NCI-H1436 (cell line): ENCODE results near the gene DDIAS.
A peak's percentile ranks its signal among the peaks of the same experiment; 100 is the strongest.
"Not testable (repeated sequence)": the region's sequence is repeated elsewhere in the genome, so short reads cannot be mapped to it uniquely, and the experiment has no call there.

Experiments used
- DNase-seq: peaks from one replicate; lab custom pipeline; 2025; lab: John Stamatoyannopoulos, UW

Gene DDIAS

DNA sequence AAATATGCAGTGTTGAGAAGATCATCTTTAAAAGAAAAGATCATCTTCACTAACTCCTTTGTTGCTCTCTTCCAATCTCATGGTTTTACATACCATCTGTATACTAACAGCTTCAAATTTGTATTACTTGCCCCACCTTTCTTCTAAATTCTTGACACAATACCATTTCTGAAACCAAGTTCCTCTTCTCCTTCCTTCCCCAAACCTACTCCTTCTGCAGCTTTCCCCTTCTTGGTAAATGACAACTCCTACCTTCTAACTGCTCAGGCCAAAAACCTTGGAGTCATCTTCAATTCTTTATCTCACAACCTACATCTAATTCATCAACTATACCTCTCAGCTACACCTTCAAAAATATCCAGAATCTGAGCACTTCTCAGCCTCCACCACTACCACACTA is 10.6 kb upstream of the DDIAS start:
- DNase-seq: no peak

DNA sequence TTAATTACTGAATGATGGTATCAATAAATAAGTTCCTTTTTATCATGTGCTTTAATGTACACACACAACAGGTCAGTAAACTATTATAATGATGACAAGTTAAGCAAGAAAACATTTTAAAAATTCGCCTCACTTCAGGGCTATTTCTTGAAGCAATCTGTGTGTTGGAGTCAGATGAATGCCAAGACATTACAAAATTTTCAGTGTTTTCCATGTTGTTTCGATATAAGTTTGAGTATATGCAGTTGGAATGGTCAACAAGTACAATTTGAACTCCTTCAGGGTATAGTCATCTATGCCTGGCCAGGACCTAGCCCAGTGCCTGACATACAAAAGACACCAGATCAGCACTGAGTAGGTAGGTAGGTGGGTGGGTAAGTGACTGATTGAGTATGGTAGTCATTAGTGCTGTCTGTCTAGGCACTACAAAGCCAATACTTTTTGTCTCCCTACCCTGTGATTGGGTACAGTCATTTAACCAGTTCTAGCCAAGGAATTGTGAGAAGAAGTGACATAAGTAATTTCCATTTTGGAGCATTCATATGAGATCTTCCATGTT is 8.8 kb upstream of the DDIAS start:
- no peak for DNase-seq

DNA sequence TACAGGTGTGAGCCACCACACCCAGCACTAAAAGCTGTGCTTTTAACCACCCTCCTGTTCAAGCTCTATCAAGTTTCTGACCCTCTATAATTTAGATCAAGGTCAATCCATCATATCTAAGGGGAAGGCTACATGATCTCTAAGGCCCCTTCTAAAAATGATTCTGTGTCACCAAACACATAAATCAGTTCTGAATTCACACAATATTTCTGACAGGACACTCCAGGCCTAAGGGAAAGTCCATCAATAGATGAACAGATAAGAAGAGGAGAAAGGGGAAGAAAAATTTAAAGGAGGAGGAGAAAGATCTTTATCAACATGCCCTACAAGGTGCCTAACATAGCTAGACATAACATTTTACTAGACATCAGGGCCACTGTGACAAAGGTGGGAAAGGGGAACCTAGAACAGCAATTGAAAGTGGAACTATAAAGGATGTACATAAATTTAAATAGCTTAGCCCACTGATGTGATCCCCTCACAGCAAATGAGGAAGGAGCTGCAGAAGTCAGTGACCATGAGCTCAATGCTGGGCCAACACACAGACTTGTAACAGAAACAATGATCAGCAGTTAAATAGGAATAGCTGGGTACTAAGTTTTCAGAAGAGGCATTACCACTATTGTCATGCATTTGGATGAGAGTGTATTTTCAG is 6.0 kb upstream of the DDIAS start:
- DNase-seq: no peak

DNA sequence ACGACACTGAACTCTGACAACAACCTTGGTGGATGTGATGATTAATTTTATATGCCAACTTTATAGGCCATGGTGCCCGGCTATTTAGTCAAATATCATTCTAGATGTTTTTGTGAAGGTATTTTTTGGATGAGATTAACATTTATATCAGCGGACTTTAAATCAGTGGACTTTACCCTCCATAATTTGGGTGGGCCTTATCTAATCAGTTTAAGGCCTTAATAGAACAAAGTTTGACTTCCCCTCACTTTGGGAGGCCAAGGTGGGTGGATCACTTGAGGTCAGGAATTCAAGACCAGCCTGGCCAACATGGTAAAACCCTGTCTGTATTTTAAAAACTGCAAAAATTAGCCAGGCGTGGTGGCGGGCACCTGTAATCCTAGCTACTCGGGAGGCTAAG is 5.4 kb upstream of the DDIAS start:
- no peak for DNase-seq

DNA sequence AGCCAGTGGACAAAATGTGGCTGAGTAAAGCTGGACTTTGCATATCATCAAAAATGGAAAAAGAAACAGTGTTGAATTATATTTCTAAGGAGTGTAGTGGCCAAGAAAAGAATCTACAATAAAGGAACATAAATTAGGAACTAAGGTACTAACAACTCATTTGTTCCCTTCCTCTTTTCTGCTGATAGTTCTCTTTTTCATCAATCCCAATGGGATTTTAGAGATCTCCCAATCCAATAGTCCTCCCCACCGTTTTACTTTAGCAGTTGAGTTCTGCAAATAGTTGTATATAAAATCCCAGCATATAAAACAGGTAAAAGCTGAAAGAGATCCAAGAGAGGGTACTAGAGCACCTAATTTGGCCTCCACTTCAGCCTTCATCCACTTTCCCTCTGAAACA is 3.3 kb upstream of the DDIAS start:
- DNase-seq: no peak

DNA sequence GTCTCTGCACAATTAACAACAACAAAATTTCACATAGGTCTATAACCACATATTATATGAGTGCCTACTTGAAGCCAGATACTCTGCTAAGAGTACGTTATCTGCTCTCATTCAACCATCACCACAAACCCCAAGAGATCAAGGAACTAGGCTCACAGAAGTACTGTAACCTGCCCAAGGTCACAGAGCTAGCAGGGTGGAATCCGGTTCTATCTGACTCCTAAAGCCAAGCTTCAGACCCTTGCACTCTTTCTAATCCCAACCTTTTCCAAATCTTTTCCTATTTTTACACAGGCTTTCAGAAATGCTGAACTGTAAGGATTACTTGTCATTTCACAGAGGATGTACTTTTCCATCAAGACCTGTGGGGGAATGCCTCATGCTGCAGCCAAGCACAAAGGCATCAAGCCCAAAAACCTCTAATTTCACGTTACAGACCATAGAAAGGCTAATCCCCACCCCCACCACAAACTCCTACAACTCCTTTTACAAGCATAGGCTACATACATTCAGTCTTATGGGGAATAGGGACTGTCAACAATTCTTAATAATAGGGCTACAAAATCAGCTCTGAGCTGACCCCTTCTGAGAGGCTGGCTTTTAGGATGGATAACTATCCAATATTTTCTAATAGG is 2.2 kb upstream of the DDIAS start:
- DNase-seq: no peak

DNA sequence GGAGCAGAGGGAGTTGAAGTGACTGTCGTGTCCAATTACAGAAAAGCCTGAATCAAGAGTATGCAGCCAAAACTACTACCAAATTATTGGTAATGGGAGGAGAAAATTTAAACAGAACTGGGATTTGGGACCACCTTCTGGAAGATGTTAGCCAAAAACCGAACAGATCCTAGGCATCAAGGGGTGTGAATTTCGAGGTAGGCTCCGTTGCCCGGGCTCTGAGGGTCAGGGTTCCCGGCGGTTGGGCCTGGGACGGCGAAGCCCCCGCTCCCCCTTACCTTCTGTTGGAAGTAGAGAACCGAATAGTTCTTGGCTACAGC is 1.6 kb upstream of the DDIAS start:
- no peak for DNase-seq

DNA sequence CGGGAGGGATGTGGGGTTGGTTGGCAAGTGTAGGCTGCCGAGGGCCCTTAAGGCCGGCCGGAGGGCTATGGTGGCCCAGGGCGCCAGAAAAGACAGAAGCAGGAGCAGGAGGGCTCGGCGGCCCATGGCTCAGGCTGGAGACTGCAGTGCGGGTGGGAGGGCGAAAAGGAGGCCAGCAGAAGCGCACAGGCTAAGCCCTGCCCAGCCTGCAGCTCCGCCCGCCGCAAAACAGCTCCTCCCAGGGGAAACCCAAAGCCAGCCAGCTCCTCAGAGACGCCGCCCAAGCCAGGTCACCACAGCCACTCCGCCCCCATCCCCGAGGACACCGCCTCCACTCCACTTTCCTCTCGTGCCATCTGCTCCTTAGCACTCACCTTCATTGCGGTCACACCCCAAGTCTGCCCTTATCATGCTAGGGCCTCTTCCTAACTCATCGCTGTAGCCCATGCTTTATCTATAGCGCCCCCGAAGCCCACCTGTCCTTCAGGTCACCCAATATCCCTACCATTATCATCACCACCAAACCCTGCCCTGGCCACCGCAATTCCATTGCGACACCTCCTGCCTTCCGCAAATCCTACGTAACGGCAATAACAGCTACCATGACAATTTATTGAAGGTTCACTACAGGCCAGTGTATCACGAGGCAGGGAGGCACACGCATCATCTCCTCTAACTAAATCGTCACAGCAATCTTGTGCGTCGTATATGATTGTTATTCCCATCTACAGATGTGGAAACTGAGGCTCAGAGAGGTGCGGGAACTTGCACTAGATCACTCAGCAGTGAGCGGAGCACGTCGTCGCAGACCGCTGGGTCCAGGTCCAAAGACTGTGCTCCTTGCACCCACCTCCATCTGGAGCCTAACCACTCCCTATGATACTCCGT is 1.0 kb upstream of the DDIAS start, which contains the start of gene PRCP:
Gene PRCP (minus strand): TSS at position 154 of the 888 bp plus-strand sequence. CDS start 28 bp downstream, at position 126.
- DNase-seq: peak; percentile 82

DNA sequence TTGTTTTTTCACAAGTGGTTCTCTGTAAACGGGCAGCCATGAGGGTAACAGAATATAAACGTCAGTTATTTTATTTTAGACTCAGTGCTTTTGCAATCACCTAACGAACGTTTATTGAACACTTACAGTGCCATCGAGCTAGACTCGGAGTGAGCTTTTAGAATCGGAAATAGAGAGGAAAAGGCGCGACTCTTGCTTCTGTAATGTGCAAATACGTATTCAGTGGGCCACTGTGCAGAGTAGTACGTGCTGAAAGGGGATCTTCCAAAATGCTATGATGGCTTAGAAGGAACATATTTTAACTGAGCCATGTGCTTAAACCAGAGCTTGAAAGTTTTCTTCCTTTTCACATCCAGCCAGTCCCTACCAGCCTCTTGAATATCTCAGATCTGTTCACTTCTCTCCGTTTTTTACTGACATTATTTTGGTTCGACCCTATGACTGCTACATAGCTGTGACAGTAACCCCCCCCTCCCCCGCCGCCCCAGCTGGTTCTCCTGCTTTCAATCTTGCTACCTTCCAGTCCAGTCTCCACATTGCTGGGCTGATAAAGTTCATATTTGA is 468 bp downstream of the DDIAS start:
- no peak for DNase-seq

DNA sequence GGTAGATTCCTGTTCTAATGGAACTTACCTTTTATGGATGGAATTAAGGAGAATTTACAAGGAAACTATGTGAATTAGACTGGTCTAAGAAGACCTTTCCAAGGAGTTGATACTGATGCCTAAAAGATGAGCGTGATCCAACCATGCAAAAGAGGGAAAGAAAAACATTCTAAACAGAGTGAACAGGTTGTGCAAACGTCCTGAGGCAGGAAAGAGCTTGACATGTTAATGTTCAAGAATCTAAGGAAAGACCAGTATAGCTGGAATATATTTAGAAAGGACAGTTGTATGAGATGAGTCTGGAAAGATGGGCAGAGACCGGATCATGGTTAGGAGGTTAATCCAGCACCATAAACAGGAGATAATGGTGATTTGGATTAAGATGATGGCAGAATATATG is 1.3 kb downstream of the DDIAS start:
- no peak for DNase-seq

DNA sequence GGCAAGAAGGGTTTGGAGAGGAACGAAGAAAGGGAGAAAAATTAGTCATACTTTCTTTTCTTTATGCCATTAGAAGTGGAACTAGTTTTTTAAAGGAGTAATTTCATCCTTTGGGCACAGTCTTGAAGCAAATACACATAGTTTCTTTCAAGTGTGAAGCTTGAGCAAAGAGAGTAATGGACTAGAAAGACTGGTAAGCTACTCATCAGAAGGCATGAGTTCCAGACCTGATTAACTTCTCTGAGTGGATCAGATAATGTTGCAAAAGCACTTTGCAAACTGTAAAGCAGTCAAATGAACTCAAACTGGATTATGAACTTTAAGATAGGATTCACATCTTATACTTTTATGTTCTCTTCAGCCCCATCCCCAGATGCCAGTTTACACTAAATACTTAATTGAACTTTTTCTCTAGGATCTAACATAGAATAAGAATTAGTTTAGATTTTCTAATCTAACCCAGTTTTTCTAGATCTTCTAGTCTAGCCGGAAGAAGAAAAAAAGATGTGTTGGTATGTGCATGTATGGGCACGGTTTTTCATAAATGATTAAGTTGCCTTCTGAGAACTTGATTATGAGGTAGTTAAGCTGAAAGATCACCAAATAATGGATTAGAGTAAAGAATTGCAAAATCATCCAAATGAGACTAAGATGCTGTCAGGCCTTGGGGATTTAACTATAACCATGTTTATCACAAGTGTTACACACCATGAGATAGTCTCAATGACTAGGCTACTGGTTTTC is 2.5 kb downstream of the DDIAS start:
- DNase-seq: no peak

DNA sequence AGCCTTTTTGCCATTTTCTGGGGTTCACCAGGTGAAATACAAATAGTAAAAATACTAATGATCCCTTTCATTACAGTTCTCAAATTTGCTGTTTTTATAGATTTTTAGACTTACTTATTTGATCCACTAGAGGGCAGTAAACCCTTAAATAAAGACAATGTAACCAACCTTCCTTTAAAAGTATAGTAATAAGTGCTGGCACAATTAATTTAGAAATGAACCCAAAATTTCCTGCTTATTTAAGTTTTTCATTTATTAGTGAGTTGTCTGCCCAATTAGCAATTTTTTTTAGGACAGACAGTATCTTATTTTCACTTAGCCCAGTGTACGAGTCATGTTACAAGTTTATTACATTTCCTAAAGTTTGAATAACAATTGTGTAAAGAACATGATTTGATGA is 4.7 kb downstream of the DDIAS start:
- peak; percentile 51 for DNase-seq

DNA sequence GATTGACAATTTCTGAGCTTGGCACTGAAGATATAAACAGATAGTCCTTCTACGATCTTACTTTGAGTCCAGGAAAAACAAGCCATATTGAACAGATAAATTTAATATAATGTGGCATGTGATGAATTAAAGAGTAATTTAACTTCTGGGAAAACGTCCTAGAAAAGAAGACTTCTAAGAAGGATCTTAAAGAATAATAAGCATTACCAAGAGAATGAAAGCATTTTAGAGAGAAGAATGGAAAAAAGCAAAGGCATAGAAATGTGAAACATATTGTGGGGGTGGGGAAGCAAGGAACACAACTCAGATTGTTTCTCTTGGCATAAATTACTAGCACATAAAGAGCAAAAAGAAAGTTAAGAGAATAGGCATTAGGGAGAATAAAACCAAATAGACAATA is 5.4 kb downstream of the DDIAS start:
- DNase-seq: no peak

DNA sequence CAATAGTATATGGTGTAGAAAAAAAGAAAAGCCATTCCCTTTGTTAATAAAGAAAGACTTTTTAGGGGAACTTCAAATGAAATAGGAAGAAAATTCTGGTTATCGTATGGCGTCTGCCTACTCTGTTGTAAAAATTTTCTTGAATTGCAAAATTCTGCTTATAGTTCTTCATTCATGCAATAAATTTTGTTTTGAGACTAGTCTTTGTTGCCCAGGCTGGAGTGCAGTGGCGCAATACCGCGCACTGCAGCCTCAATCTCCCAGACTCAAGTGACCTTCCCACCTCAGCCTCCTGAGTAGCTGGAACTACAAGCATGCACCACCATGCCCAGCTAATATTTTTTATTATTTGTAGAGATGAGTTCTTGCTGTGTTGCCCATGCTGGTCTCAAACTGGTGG is 5.8 kb downstream of the DDIAS start:
- no peak for DNase-seq

DNA sequence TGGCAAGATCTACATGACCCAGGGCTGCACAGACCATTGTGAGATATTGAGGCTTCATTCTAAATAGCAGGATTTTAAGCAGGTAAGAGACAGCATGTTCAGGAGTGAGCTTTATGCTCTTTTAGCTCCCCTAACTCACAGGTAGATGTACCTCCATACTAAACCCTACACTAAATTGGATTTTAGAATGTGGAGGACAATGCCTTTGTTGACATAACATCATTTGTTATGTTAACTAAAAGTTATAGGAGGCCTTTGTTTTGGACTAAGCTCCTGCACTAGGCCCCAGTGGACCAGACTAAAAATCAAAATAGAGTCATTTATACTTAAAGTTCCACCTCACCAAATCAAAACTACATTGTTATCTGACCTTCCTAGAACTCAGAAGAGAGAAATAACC is 6.8 kb downstream of the DDIAS start:
- DNase-seq: no peak

DNA sequence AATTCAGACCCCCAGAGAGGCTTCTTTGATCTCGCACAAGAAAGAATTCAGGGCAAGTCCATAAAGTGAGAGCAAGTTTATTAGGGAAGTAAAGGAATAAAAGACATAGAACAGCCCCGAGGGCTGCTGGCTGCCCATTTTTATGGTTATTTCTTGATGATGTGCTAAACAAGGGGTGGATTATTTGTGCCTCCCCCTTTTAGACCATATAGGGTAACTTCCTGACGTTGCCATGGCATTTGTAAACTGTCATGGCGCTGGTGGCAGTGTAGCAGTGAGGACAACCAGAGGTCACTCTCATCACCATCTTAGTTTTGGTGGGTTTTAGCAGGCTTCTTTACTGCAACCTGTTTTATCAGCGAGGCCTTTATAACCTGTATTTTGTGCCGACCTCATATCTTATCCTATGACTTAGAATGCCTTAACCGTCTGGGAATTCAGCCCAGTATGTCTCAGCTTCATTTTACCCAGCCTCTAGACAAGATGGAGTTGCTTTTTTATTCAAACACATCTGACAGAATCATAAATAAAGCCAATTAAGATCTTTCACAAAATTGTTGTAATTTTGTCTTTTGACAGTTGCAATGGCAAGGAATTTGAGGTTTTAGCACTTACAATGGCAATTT is 7.6 kb downstream of the DDIAS start:
- DNase-seq: no peak

DNA sequence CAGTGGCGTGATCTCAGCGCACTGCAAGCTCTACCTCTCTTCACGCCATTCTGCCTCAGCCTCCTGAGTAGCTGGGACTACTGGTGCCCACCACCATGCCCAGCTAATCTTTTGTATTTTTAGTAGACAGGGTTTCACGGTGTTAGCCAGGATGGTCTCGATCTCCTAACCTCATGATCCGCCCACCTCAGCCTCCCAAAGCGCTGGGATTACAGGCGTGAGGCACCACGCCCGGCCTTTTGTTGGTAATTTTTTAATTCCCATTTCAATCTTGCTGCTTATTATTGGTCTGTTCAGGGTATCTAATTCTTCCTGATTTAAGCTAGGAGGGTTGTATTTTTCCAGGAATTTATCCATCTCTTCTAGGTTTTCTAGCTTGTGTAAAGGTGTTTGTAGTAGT is 18.2 kb downstream of the DDIAS start:
- DNase-seq: not testable (repeated sequence)

DNA sequence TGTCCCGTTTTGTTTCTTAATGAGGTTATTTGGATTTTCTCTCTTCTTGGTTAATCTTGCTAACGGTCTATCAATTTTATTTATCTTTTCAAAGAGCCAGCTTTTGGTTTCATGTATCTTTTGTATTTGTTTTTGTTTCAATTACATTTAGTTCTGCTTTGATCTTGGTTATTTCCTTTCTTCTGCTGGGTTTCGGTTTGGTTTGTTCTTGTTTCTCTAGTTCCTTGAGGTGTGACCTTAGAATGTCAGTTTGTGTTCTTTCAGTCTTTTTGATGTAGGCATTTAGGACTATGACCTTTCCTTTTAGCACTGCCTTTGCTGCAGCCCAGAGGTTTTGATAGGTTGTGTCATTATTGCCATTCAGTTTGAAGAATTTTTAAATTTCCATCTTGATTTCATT is 18.7 kb downstream of the DDIAS start:
- not testable (repeated sequence) for DNase-seq

DNA sequence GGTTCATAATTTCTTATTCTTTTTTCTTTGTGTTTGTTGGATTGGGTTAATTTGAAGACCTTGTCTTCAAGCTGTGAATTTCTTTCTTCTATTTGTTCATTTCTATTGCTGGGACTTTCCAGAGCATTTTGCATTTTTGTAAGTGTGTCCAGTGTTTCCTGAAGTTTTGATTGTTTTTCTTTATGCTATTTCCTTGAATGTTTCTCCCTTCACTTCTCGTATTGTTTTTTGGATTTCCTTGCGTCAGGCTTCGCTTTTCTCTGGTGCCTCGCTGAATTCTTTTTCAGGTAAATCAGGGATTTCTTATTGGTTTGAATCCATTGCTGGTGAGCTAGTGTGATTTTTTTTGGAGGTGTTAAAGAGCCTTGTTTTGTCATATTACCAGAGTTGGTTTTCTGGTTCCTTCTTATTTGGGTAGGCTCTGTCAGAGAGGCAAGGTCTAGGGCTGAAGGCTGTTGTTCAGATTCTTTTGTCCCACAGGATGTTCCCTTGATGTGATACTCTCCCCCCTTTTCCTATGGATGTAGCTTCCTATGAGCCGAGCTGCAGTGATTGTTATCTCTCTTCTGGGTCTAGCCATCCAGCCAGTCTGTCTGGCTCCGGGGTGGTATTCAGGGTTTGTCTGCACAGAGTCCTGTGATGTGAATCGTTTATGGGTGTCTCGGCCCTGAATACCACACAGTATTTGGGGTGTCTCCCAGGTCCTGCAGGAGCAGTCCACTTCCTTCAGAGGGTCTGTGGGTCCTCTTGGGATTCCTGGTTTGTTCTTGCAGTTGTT is 21.0 kb downstream of the DDIAS start:
- DNase-seq: not testable (repeated sequence)

DNA sequence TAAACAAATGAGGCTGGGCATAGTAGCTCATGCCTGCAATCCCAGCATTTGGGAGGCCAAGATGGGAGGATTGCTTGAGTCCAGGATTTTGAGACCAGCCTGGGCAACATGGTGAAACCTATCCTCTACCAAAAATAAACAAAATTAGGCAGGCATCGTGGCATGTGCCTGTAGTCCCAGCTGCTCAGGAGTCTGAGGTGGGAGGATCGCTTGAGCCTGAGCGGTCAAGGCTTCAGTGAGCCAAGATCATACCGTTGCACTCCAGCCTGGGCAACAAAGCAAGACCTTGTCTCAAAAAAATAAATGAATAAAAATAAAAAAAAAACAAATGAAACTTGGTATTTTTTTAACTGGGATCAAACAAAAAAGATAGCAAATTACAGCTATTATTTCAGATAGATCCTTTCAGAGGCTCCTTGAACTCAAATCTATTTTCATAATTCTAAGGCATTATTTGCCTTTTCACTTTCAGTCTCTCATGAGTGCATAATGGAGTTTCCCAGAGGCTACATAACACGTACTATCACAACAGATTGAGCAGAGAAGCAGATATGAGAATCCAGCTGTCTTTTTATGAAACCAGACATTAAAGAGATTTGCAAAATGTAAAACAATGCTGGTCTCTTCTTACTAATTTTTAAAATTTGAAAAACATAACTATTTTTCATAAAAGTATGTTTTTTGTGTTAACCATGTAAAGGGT is 23.1 kb downstream of the DDIAS start:
- DNase-seq: no peak
